Measurements from ENCODE around the gene DENND1C. TPM values are rescaled to one million over a fixed set of nuclear protein-coding genes. Genes with fewer than 3 reads are reported as not detected.
A peak's percentile ranks its signal among the peaks of the same experiment; 100 is the strongest.

The DENND1C gene
- total and polyA plus RNA-seq, 9 donors, result 0.63 to 2.3 (median 1.00) TPM

GRCh38 chr19:6464070-6464873 lies 17.3 kb downstream of the DENND1C start, which contains the start of gene CRB3:
CRB3 (plus strand) TSS chr19:6464271; CDS start chr19:6464702, 431 bp downstream.
- Histone ChIP-seq H3K4me3 (peak within 1 kb of the TSS; percentile 31), H3K27ac (no peak within 1 kb of the TSS), H3K9me3 (no peaks in the 10 kb centered on the region), H3K36me3 (no peaks in the 10 kb centered on the region), H3K27me3 (no peaks in the 10 kb centered on the region), H3K4me1 (ENCODE audit: insufficient read depth) (peaks cover 1% of the 10 kb centered on the region)
- TF ChIP-seq EP300 (IDR thresholded peaks at IDR 0.05) (no peak), CTCF (IDR thresholded peaks at IDR 0.05) (no peak), POLR2A (IDR thresholded peaks at IDR 0.05) (no peak)
- DNase-seq, result peak in 2 of 5 donors; percentile 31 to 42
- 4 to 5% (median 5%) methylated on average over 44 to 65 of the region's 65 CpGs for WGBS, 3 donors
- intact Hi-C loops (cut with DNase I), result no loop called here

- WGBS, 3 donors, result 0 to 1% (median 1%) methylated on average over 44 to 57 of the region's 57 CpGs
- H3K4me3 ChIP-seq, result peak overlapping the region; percentile 76
- TF ChIP-seq EP300 (IDR thresholded peaks at IDR 0.05), result no peak
- peak in 2 of 3 donors; percentile 70 to 80 for TF ChIP-seq CTCF (IDR thresholded peaks at IDR 0.05)
- TF ChIP-seq POLR2A (IDR thresholded peaks at IDR 0.05), result no peak
- no peaks in the 10 kb centered on the region for H3K9me3 ChIP-seq
- no peaks in the 10 kb centered on the region for H3K36me3 ChIP-seq
- peaks cover 10% of the 10 kb centered on the region for H3K4me1 ChIP-seq (ENCODE audit: insufficient read depth)
- H3K27ac ChIP-seq, result no peak overlapping the region
- peak; percentile 95 to 97 (median 96) for DNase-seq
- no peaks in the 10 kb centered on the region for H3K27me3 ChIP-seq
- intact Hi-C loops (cut with DNase I), result no loop called here
Measured at GRCh38 chr19:6460099-6460884, 21.3 kb downstream of the DENND1C start.

GRCh38 chr19:6459262-6460098 lies 22.1 kb downstream of the DENND1C start, which contains the start of gene SLC25A23:
SLC25A23 (minus strand) TSS chr19:6459792; CDS start chr19:6459628, 164 bp downstream.
- Histone ChIP-seq H3K27me3 (no peaks in the 10 kb centered on the region), H3K4me3 (peak within 1 kb of the TSS; percentile 76), H3K9me3 (peaks cover 0 to 2% of the 10 kb centered on the region in 2 donors), H3K4me1 (ENCODE audit: insufficient read depth) (peaks cover 10% of the 10 kb centered on the region), H3K36me3 (no peaks in the 10 kb centered on the region), H3K27ac (peak within 1 kb of the TSS; percentile 28 to 75)
- peak; percentile 59 to 77 (median 66) for DNase-seq
- 0 to 1% (median 1%) methylated on average over 34 to 70 of the region's 70 CpGs for WGBS, 3 donors
- no peak for TF ChIP-seq EP300 (IDR thresholded peaks at IDR 0.05)
- TF ChIP-seq POLR2A (IDR thresholded peaks at IDR 0.05), result no peak
- no peak for TF ChIP-seq CTCF (IDR thresholded peaks at IDR 0.05)
- intact Hi-C loops (cut with DNase I), result no loop called here

Measured in ovary (tissue), 9 donors.